HG02970 (cell line): ENCODE measurements around the gene FSD2.

ENCODE experiments used
- ATAC-seq: cut with Tn5 transposase; IDR thresholded peaks from one replicate; pipeline ENCODE4 v1.9.1; 2021; ENCODE audit warnings: mild to moderate bottlenecking, moderate library complexity, moderate number of reproducible peaks; ENCODE audit not compliant: unreplicated experiment, low FRiP score

The FSD2 gene

GRCh38 chr15:82805994-82806406, at the start of gene FSD2:
Gene FSD2, minus strand, starts transcription at chr15:82806069. Its CDS starts 18,679 bp downstream, at chr15:82787390.
- ATAC-seq = peak; percentile 35

- no peak for ATAC-seq
Measured at GRCh38 chr15:82854554-82854953, 48.7 kb upstream of the FSD2 start.

GRCh38 chr15:82852941-82853561, 47.2 kb upstream of the FSD2 start:
- no peak for ATAC-seq

GRCh38 chr15:82851981-82852511, 46.2 kb upstream of the FSD2 start:
- ATAC-seq = no peak

GRCh38 chr15:82851306-82851850, 45.5 kb upstream of the FSD2 start:
- ATAC-seq = no peak

GRCh38 chr15:82850731-82851130, 44.9 kb upstream of the FSD2 start:
- no peak for ATAC-seq

- ATAC-seq = no peak
Measured at GRCh38 chr15:82849556-82850512, 44.0 kb upstream of the FSD2 start.

- ATAC-seq = no peak
Measured at GRCh38 chr15:82848241-82848993, 42.5 kb upstream of the FSD2 start.

GRCh38 chr15:82847703-82848102, 41.8 kb upstream of the FSD2 start:
- ATAC-seq = no peak

GRCh38 chr15:82846621-82847020, 40.8 kb upstream of the FSD2 start:
- ATAC-seq = no peak

- no peak for ATAC-seq
Measured at GRCh38 chr15:82845686-82846085, 39.8 kb upstream of the FSD2 start.

- ATAC-seq = no peak
Measured at GRCh38 chr15:82843566-82843965, 37.7 kb upstream of the FSD2 start.

GRCh38 chr15:82840166-82840565, 34.3 kb upstream of the FSD2 start:
- ATAC-seq = no peak

- ATAC-seq = no peak
Measured at GRCh38 chr15:82839136-82839535, 33.3 kb upstream of the FSD2 start.

GRCh38 chr15:82838096-82838735, 32.3 kb upstream of the FSD2 start:
- ATAC-seq = no peak

- no peak for ATAC-seq
Measured at GRCh38 chr15:82835391-82835917, 29.6 kb upstream of the FSD2 start.

GRCh38 chr15:82833362-82833682, 27.5 kb upstream of the FSD2 start:
- no peak for ATAC-seq

- peak; percentile 57 for ATAC-seq
Measured at GRCh38 chr15:82832601-82833361, 26.9 kb upstream of the FSD2 start.
